ENCODE measurements around the gene DIPK1C.

DIPK1C gene

DNA sequence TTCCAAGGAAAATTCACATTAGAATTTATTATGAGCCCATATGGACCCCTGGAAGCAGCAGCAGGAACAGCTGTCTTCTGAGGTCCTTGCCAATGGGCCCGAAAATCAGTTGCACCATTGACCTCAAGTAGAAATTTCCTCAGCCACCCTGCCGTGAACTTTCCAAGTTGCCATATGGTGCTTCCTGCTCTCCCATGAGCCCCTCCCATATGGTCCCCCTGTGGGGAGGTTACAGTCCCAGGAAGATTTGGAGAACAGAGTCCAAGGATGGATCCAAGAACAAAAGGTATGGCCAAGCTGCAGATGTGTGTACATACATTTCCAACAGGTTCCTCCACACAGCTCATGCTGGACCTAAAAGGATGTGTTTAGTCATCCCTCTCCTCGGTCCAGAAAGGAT is 34.6 kb downstream of the DIPK1C start:
- DNase-seq (ENCODE audit: low read depth in 1 of 2, low spot score in 1 of 2): no peak

DNA sequence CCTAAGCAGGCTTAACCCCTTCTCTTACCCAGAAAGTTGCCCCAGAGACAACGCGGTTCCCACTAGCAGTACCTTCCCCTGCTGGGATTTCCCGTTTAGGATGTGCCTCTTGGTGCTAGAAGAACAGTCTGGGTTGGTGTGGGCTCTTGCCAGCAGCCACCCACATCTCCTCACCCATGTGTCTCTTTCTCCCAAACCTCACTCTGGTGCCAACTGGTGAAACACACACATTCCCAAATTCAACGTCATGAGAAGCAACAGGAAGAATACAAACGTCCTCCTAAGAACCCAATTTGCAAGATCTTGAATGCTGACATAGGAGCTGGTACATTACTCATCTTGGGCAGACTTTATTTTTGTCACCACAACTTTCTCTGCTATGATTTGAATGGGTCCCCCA is 36.2 kb downstream of the DIPK1C start:
- DNase-seq (ENCODE audit: low read depth in 1 of 2, low spot score in 1 of 2): no peak

DNA sequence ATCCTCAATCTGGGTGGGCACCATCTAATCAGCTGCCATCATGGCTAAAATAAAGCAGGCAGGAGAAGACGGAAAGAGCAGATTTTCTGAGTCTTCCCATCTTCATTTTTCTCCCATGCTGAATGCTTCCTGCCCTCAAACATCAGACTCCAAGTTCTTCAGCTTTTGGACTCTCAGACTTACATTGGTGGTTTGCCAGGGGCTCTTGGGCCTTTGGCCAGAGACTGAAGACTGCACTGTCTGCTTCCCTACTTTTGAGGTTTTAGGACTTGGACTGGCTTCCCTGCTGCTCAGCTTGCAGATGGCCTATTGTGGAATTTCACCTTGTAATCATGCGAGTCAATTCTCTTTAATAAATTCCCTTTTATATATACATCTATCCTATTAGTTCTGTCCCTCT is 36.6 kb downstream of the DIPK1C start:
- no peak for DNase-seq (ENCODE audit: low read depth in 1 of 2, low spot score in 1 of 2)

DNA sequence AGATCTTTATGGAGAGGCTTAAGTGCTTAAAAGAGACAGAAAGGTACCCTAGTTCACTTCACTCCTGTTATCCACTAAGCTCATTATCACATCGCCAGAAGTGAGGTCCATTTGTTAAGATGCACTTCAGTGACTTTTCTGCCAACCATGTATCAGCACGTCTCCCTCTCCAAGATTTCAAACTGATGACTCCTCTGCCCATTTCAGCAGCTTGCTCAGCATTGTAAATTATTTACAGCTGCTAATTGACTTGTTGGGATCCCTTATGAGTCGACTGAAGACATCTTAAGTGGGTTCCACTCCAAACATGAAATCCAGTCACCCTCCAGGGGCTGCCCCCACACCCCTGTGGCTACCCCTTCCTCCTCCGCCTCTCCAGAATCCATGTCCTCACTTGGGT is 37.3 kb downstream of the DIPK1C start:
- DNase-seq (ENCODE audit: low read depth in 1 of 2, low spot score in 1 of 2): no peak

DNA sequence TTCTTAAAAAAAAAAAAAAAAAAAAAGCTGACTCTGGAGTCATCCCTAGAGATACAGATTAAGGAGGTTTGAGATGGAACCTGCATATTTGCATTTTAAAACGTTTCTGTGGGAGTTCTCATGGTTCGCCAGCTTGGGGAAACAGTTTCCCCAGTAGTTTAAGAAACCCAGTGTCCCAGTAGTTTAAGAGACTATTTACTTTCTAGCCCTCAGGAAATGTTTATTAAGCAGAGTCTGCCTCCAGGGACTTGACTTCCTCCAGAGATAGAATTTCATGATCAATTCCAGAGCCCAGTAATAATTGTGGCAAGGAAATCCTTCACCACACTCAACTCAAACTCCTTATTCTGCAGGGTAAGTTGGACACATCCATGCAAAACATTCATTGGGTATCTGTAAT is 39.1 kb downstream of the DIPK1C start:
- DNase-seq (ENCODE audit: low read depth in 1 of 2, low spot score in 1 of 2): no peak

DNA sequence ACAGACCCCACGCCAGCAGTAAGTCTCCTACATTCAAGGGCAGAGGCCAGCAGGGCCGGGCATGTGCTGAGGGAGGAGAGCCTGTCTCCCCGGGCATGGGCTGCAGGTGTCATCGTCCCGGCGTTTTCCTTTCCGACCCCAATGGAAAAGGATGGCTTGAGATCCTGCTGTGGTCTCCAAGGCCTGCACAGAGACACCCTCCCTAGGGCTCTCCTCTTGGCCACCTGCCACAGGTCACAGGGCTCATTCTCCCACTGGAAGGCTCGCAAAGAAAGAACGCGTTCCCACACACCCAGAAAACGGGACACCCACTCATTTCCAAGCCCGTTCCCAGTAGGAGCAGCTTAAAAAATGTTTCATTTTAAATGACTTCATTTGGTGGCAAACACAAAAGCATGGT is 41.0 kb downstream of the DIPK1C start:
- DNase-seq (ENCODE audit: low read depth in 1 of 2, low spot score in 1 of 2): no peak

DNA sequence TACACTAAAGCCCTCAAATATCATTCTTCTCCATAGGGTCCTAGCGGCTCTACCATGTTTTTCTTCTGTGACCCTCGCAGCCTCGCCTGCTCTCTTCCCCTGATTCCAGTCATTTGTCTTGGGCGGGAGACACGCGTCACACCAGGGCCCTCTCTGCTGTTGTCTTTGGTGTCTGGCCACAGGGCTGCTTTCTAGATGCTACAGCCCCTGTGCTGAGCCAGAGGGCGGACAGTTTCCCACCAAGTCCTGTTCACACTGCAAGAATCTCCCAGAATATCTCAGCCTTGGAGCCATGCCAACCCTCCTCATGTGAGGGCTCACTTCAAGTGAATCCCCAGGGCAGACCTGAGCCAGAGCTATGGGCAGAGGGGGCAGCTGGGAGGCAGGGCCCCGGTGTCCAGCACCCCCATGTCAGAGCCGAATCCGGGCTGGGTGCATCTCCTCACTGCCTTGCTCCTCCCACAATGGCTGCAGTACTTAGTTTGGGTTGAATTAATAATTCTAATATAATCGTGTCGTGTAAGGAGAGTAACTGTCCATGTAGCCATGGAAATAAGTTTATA is 42.1 kb downstream of the DIPK1C start:
- no peak for DNase-seq (ENCODE audit: low read depth in 1 of 2, low spot score in 1 of 2)

DNA sequence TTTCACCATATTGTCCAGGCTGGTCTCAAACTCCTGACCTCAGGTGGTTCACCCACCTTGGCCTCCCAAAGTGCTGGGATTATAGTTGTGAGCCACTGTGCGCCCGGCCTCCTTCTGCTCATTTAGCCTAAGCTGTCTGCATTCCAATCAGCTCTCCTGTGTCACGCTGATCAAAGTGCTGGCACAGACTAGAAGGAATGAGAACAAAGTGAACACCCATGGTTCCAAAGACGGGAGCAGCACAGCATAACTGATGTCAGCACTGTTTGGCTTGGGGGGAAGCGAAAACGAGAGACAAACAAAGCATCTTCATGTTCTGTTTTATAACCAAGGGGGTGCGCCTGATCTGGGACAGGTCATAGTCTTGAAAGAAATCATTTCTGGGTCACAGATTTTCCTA is 43.3 kb downstream of the DIPK1C start:
- DNase-seq (ENCODE audit: low read depth in 1 of 2, low spot score in 1 of 2): no peak

DNA sequence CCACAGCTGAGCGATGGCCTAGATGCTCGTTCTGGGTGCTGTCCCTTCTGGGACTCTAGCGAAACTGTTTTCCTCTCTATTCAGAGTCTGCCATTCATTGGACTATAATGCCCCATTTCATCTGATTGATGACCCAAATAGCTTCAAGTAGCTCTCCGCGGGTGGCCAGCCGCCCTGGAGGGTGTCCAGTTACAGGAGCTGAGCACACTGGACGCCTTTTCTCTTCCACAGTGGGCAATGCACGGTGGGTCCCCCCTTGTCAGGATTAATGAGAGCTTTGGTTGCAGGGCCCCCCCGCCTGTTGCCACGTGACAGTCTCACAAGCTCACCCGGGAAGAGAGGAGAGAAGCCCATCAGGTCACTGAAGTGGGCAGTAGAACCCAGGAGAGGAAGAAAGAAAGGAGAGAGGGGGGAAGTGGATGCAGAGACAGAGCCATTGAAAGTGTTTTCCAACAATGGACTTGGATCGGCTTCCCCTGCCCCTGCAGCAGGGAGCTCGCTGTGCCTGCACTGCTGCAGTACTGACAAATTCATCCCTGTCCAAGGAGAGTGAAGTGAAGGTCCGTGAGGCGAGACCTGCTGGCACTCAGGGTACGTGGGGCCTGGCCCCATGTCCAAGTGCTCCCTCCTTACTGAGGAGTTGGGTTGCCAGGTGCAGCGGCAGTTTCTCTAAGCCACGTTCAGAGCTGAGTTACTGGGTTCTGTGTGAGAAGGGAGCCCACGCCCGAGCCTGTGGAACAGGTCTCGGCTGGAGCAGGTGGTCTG is 44.8 kb downstream of the DIPK1C start:
- no peak for DNase-seq (ENCODE audit: low read depth in 1 of 2, low spot score in 1 of 2)

DNA sequence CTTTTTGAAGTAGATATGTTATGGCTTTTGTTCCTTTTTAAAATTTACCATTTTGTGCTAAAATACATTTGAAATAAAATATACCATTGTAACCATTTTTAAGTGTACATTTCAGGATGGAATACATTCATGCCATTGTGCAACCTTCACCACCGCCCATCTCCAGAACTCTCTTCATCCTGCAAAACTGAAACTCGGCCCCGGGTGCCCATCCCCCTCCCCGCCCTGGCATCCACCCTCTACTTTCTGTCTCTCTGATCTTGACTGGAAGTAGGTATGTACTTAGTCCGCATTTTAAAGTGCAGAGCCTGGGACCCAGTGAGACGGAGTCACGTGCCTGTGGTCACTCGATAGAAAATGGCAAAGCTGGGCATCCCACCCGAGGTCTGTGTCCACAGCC is 45.6 kb downstream of the DIPK1C start:
- DNase-seq (ENCODE audit: low read depth in 1 of 2, low spot score in 1 of 2): no peak

DNA sequence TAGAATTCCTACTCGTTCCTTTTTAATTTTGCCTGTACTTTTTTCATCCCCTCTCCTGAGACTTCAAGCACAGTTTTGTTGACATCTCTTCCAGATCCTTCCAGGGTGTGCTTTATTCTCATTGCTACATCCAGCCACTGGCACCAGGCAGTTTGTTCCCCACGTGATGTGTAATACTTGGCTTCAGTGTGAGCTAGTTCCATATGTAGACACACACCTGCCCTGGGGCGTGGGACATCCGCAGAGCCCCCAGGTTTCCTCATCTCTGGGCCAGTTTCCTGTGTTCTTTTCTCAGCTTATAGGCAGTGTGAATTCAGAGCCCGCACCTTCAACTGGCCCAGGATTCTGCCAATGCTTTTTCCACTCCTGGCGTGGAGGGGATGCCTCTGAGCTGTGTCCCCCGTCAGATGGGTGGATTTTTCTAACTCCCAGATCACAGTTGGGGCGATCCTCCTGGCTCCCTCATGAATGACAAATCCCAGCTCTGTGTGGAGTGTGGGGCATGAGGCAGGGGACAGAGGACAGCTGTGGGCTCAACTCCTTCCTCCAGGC is 46.6 kb downstream of the DIPK1C start:
- no peak for DNase-seq (ENCODE audit: low read depth in 1 of 2, low spot score in 1 of 2)

DNA sequence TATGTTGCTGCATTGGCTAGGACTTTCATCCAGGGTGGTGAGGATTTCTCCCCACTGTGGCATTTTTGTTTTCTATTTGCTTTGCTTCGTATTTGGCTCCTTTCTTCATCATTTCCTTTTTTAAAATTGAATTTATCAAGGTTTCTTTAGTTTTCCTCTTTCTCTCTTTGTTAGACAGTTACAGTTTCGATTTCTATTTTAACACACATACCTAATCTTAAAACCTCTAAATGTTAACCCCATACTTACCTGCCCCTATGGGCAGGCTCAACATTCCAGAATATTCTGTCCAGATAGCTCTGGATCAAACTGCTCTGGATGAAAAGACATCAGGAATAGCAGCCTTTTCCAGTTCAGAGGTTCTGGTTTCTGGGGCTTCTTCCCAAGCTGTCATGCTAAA is 49.2 kb downstream of the DIPK1C start:
- DNase-seq (ENCODE audit: low read depth in 1 of 2, low spot score in 1 of 2): no peak

DNA sequence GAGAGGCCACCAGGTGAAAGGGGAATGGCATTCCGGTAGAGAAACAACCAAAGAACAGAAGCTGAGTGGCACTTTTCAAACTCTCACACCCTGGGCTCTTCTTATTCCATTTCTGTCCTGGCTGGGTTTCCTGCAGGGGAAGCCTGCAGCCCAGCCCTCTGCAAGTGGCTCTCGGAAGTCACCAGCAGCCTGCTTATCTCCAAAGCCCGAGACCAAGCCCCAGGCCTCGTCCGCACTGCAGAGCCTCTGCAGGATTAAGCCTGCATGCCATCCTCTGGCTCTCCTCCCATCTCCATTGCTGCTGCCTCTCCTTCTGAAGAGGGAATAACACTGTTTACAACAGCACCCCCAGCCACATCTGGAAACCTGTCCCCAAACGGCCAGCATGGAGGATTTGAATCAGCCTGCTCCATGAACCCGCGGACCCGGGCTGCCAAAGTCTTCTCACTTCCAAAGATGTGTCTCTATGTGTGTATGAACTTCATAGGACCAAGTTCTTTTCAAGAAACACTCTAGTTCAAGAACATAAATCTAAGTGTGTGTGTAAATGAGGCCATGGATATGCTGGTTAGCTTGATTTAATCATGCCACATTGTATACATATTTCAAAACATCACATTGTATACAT is 54.2 kb downstream of the DIPK1C start:
- DNase-seq (ENCODE audit: low read depth in 1 of 2, low spot score in 1 of 2): no peak

DNA sequence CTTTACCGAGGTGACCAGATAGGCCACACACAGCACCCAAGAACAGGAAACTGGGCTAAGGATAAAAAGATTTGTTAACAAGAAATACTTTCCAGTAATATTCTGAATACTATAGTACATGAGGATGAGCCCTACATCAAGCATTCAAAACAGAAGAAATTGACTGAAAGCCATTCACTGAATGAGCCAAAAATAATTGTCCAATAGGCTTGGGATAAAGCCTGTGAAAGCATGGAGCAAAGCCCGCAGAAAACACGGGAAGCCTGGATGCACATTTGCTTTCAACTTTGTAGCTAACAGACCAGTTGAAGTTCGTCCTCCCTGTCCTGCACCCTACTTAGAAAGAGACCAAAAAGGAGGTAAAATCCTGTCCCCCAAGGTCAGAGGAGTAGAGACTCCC is 56.3 kb downstream of the DIPK1C start:
- DNase-seq (ENCODE audit: low read depth in 1 of 2, low spot score in 1 of 2): no peak

DNA sequence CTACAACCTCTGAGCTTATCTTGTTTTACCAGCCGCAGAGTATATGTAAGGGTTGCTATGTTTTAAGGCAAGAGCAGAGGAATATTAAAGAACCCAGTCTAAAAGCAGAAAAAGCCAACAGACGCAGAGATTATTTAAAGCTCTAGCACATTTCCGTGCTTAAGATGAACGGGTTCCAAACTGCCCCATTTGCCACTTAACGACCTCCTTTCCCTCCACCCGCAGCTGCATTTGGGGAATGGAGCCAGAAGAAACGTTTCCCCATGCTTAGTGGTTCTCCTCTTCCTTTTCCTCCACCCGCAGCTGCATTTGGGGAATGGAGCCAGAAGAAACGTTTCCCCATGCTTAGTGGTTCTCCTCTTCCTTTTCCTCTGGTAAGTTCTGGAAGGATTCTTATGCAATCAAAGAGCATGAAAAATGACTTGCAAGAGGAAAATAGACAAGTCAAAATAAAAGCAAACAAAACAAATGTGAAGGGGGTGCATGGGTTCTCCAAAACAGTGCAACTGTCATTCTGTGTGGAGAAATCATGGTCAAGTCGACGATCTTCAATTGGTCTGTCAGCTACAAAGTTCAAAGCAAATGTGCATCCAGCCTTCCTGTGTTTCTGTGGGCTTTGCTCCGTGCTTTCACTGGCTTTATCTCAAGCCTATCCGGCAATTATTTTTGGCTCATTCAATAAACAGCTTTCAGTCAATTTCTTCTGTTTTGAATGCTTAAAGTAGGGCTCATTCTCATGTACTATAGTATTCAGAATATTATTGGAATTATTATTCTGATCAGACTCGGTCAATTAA is 57.8 kb downstream of the DIPK1C start:
- no peak for DNase-seq (ENCODE audit: low read depth in 1 of 2, low spot score in 1 of 2)

DNA sequence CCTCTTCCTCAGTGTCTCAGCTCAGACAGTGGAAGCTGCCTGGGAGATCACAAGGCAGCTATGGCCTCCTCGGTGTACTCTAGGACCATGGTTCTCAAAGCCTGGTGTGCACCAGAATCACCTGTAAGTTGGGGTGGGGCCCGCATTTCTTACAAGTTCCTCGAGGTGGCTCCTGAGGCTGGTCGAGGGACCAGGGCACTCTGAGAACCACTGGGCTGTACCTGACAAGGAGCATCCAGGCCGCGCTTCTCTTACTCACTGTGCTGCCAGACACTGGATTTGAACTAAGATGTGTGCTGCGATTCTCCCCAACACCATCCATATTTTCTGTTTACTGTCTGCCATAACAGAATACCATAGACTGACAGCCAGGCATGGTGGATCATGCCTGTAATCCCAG is 59.5 kb downstream of the DIPK1C start:
- DNase-seq (ENCODE audit: low read depth in 1 of 2, low spot score in 1 of 2): no peak

DNA sequence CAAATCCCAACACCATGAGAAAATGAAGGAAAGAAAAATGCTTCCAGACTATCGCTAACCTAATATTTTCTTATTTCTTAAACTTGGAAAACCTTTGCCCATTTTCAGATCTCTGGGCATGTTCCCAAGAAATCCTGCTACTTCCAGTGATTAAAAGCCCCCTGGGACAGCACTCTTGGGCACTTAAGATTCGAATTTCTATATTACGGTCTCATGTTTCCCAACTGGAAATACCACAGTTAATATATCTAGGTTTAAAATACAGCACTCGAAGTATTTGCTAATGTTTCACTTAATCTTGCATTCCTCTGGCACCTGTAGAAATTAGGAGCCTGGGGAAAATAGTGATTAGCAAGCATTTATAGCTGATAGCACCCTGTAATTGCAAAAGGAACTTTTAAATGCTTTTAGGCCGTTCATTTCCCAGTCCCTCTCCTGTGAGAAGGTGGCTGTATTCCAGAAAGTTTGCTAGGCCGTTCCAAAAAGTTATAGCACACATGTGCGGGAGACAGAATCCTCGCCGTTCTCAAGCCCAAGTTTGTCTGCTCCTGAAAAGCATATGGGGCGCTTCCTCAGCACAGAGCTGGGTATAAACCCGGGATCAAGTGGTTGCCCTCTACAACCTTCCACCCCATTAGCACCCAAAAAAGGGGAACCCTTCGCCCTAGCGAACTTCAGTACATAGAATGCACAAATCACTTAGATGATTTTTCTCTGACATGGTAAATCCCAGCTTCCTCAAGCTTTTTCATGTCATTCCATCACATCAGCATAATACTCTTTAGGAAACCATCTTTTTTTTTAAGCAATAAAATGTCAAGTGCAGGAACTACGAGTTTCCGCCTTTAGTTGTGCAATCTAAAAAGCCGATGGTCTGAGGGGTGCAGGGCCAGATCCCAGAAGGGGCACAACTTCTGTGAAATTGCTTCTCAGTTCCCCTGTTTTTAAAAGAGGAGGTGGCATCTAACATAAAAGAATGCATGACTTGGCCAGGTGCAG is 60.6 kb downstream of the DIPK1C start:
- no peak for DNase-seq (ENCODE audit: low read depth in 1 of 2, low spot score in 1 of 2)

DNA sequence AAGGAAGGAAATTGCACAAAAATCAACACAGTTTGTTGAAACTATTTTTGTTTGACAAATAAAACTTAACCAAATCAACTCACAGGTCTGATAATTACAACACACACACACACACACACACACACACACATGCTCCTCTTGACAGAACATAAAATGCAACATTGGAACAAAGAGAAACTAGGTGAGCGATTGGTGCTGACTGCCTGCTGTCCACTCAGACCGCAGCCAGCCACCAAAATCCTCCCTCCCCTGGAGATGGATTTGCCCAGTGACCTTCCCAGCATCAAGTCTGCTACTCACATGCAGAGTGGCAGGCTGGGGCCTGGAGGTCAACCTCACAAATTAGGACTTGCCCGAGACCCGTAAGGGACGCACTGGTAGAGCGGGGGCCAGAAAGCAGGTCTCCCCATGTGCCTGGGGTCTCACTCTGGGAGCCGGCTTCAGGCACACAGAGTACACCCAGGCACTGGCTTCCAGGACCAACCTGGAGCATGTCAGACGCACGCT is 61.4 kb downstream of the DIPK1C start:
- DNase-seq (ENCODE audit: low read depth in 1 of 2, low spot score in 1 of 2): no peak

DNA sequence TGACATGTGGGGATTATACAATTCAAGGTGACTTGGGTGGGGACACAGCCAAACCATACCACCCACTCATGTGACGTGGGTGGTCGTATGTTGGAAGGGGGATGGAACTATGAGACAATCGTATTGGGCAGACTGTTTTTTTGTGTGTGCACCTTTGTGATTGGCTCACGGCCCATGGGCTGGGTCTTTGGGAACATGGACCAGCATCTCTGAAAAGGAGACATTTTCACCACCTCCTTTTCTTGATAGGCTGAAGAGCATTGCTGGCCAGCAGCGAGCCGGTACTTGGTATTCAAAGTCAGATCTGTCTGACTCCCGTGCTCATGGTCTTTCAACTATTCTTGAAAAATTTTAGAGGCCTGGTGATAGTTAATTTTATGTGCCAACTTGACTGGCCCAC is 62.1 kb downstream of the DIPK1C start:
- DNase-seq (ENCODE audit: low read depth in 1 of 2, low spot score in 1 of 2): no peak

DNA sequence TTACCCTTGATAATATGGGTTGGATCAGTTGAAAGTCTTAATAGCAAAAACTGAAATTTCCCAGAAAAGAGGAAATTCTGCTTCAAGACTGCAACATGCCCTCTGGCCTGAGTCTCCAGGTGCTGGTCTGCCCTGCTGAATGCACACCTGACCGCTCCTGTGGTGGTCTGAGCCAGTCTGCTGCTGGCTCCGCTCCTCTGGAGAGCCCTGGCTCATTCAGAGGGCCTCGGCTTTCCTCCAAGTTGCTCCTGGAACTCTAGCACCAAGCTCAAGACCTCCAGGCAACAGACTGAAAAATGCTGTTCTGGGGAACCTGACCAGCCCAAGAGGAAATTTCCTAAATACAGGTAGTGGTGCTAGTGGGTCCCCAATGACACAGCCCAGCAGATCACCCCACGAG is 64.8 kb downstream of the DIPK1C start:
- no peak for DNase-seq (ENCODE audit: low read depth in 1 of 2, low spot score in 1 of 2)
